ENCODE measurements around the gene DNM2.

DNM2 gene

DNA sequence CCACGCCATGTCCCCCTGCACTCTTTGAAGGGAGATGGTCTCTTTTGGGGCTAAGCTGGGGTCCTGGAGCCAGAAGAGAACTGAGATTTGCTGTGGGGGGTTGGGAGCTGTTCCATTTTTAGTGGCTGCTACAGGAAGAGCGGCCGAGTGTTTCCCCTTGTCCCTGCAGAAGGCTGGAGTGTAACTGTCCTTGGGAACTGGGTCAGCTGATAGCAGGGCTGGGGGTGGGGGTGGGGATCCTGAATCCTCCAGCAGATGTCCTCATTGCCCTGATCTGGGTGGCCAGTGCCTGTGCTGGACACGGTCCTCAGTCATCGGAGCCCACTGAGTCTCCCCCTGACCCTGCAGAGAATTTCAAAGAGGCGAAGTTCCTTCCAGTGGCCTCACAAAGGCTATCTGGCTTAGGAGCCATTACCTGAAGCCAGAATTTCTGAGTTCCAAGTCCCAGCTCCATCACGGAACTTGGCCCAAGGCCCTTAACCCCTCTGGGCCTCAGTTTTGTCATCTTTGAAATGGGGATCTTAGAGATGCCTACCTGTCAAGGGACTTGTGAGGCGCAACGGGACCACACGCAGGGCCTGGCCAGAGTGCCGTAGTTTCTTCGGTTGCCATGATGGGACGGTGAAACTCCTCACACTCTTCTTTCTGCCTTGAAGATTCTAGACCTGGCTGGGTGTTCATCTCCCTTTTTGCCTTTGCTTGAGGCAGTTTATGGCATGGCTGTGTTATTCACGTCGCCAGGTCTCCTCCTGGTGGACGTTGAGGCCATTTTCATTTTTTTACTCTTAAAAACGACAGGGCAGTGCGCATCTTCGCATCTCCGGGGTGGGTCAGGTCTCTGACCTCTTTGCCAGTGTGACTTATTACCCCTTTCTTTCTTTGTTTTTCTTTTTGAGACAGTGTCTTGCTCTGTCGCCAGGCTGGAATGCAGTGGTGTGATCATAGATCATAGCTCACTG is 51.9 kb downstream of the DNM2 start:
- Histone ChIP-seq H3K36me3 (ENCODE audit: control insufficient read depth, insufficient read depth, low read length) (peaks cover 4% of the 10 kb centered on the region), H3K4me3 (ENCODE audit: low read length) (no peak overlapping the region), H3K4me2 (ENCODE audit: low read length) (no peak overlapping the region), H4K5ac (ENCODE audit: low read length) (no peak overlapping the region), H3K18ac (ENCODE audit: low read length) (no peak overlapping the region), H3K27ac (ENCODE audit: low read depth, low read length) (no peak overlapping the region), H3K4ac (ENCODE audit: low read depth, low read length) (no peak overlapping the region), H2BK5ac (ENCODE audit: low read length) (no peak overlapping the region), H4K8ac (ENCODE audit: low read depth, low read length) (no peak overlapping the region), H3K56ac (ENCODE audit: low read length) (peak overlapping the region; percentile 49), H3K4me1 (ENCODE audit: control insufficient read depth, low read depth, low read length) (peaks cover 2% of the 10 kb centered on the region), H2BK15ac (replicated peaks; ENCODE audit: low read depth) (no peak overlapping the region), H3K27me3 (ENCODE audit: insufficient read depth, low read length, poor library complexity) (no peaks in the 10 kb centered on the region), H3K79me1 (ENCODE audit: low read length) (peaks cover 7% of the 10 kb centered on the region), H2BK120ac (ENCODE audit: low read depth, low read length) (no peak overlapping the region), H3K9ac (ENCODE audit: low read length) (peak overlapping the region; percentile 16), H2AK5ac (ENCODE audit: low read length) (no peak overlapping the region), H3K79me2 (ENCODE audit: control insufficient read depth, insufficient read depth, low read length) (no peaks in the 10 kb centered on the region), H3K23ac (ENCODE audit: low read length) (no peak overlapping the region)
- no CpG with 5 or more reads among the region's 21 CpGs for WGBS (ENCODE audit: extremely low coverage, insufficient coverage, low lambda C conversion rate)
- peak; percentile 54 for DNase-seq

DNA sequence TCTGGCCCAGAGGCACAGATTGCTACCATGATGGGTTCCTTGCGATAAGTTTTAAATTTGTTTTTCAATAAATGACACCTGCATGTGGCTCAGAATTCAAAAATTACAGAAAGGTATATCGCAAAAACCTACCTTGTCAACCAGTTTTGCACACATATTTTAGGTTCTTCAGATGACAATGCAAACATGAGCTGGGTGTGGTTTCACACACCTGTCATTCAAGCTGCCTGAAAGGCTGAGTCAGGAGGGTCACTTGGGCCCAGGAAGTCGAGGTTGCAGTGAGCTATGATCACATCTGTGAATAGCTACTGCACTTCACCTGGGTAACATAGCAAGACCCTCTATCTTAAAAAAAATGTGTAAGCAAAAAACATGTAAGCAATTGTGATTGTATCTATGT is 56.1 kb downstream of the DNM2 start:
- Histone ChIP-seq H3K36me3 (ENCODE audit: control insufficient read depth, insufficient read depth, low read length) (peaks cover 6% of the 10 kb centered on the region), H3K4me2 (ENCODE audit: low read length) (no peak overlapping the region), H3K4me3 (ENCODE audit: low read length) (no peak overlapping the region), H4K8ac (ENCODE audit: low read depth, low read length) (no peak overlapping the region), H3K27me3 (ENCODE audit: insufficient read depth, low read length, poor library complexity) (no peaks in the 10 kb centered on the region), H3K23ac (ENCODE audit: low read length) (no peak overlapping the region), H3K56ac (ENCODE audit: low read length) (no peak overlapping the region), H3K27ac (ENCODE audit: low read depth, low read length) (no peak overlapping the region), H3K79me2 (ENCODE audit: control insufficient read depth, insufficient read depth, low read length) (no peaks in the 10 kb centered on the region), H3K4ac (ENCODE audit: low read depth, low read length) (no peak overlapping the region), H3K4me1 (ENCODE audit: control insufficient read depth, low read depth, low read length) (peaks cover 2% of the 10 kb centered on the region), H2AK5ac (ENCODE audit: low read length) (no peak overlapping the region), H2BK120ac (ENCODE audit: low read depth, low read length) (no peak overlapping the region), H4K5ac (ENCODE audit: low read length) (no peak overlapping the region), H3K79me1 (ENCODE audit: low read length) (peaks cover 3% of the 10 kb centered on the region), H2BK15ac (replicated peaks; ENCODE audit: low read depth) (no peak overlapping the region), H3K9ac (ENCODE audit: low read length) (no peak overlapping the region), H2BK5ac (ENCODE audit: low read length) (no peak overlapping the region), H3K18ac (ENCODE audit: low read length) (no peak overlapping the region)
- peak; percentile 41 for DNase-seq
- no CpG with 5 or more reads among the region's 3 CpGs for WGBS (ENCODE audit: extremely low coverage, insufficient coverage, low lambda C conversion rate)

DNA sequence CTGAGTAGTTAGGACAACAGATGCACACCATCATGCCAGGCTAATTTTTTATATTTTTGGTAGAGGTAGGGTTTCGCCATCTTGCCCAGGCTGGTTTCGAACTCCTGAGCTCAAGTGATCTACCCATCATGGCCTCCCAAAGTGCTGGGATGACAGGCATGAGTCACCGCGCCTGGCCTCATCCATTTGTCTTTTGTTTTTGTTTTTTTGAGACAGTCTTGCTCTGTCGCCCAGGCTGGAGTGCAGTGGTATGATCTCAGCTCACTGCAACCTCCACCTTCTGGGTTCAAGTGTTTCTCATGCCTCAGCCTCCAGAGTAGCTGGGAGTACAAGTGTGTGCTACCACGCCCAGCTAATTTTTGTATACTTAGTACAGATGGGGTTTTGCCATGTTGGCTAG is 57.0 kb downstream of the DNM2 start:
- no peak overlapping the region for H3K18ac ChIP-seq (ENCODE audit: low read length)
- no peak overlapping the region for H3K4me3 ChIP-seq (ENCODE audit: low read length)
- H3K79me1 ChIP-seq (ENCODE audit: low read length) = peaks cover 2% of the 10 kb centered on the region
- H2BK120ac ChIP-seq (ENCODE audit: low read depth, low read length) = no peak overlapping the region
- no peak for DNase-seq
- H3K9ac ChIP-seq (ENCODE audit: low read length) = no peak overlapping the region
- no peak overlapping the region for H3K4ac ChIP-seq (ENCODE audit: low read depth, low read length)
- peaks cover 6% of the 10 kb centered on the region for H3K36me3 ChIP-seq (ENCODE audit: control insufficient read depth, insufficient read depth, low read length)
- H3K27ac ChIP-seq (ENCODE audit: low read depth, low read length) = no peak overlapping the region
- H3K56ac ChIP-seq (ENCODE audit: low read length) = no peak overlapping the region
- no peak overlapping the region for H4K8ac ChIP-seq (ENCODE audit: low read depth, low read length)
- no peak overlapping the region for H2BK5ac ChIP-seq (ENCODE audit: low read length)
- H3K27me3 ChIP-seq (ENCODE audit: insufficient read depth, low read length, poor library complexity) = no peaks in the 10 kb centered on the region
- H3K4me1 ChIP-seq (ENCODE audit: control insufficient read depth, low read depth, low read length) = no peaks in the 10 kb centered on the region
- no peak overlapping the region for H3K4me2 ChIP-seq (ENCODE audit: low read length)
- no CpG with 5 or more reads among the region's 6 CpGs for WGBS (ENCODE audit: extremely low coverage, insufficient coverage, low lambda C conversion rate)
- H2BK15ac ChIP-seq (replicated peaks; ENCODE audit: low read depth) = no peak overlapping the region
- no peaks in the 10 kb centered on the region for H3K79me2 ChIP-seq (ENCODE audit: control insufficient read depth, insufficient read depth, low read length)
- H4K5ac ChIP-seq (ENCODE audit: low read length) = no peak overlapping the region
- H3K23ac ChIP-seq (ENCODE audit: low read length) = no peak overlapping the region
- no peak overlapping the region for H2AK5ac ChIP-seq (ENCODE audit: low read length)

DNA sequence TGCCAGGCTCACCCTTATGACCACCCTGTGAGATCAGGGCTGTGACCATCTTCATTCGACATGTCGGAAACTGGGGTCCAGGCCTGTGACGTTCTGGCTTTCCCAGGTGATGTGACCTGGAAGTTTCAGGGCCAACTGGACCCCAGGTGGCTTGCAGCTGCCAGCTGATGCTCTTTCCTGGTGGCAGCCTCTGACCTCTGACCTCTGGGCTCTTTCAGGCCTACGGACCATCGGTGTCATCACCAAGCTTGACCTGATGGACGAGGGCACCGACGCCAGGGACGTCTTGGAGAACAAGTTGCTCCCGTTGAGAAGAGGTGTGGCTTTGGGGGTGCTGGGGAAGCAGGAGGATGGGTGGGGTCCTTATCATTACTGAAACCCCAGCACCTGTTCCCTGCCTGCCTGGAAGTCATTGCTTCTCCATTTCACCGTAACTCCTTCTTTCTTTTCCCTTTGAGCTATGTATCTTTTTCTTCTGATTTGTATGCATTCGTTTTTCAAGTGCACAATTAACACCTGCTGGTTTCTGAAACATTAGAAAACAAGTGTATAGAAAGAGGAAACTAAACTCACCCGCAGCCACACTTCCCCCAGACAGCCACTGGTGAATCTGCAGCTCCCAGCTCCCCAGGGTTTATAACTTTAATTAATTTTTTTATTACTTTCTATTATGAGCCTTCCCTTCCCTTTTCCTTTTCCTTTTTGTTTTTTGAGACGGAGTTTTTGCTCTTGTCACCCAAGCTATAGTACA is 59.2 kb downstream of the DNM2 start:
- peaks cover 10% of the 10 kb centered on the region for H3K36me3 ChIP-seq (ENCODE audit: control insufficient read depth, insufficient read depth, low read length)
- H3K4me1 ChIP-seq (ENCODE audit: control insufficient read depth, low read depth, low read length) = no peaks in the 10 kb centered on the region
- H4K5ac ChIP-seq (ENCODE audit: low read length) = no peak overlapping the region
- no peaks in the 10 kb centered on the region for H3K27me3 ChIP-seq (ENCODE audit: insufficient read depth, low read length, poor library complexity)
- H3K56ac ChIP-seq (ENCODE audit: low read length) = no peak overlapping the region
- H2BK15ac ChIP-seq (replicated peaks; ENCODE audit: low read depth) = no peak overlapping the region
- no peak overlapping the region for H3K4ac ChIP-seq (ENCODE audit: low read depth, low read length)
- DNase-seq = no peak
- H2AK5ac ChIP-seq (ENCODE audit: low read length) = no peak overlapping the region
- no peak overlapping the region for H3K18ac ChIP-seq (ENCODE audit: low read length)
- H3K4me3 ChIP-seq (ENCODE audit: low read length) = no peak overlapping the region
- H3K27ac ChIP-seq (ENCODE audit: low read depth, low read length) = no peak overlapping the region
- no CpG with 5 or more reads among the region's 14 CpGs for WGBS (ENCODE audit: extremely low coverage, insufficient coverage, low lambda C conversion rate)
- no peaks in the 10 kb centered on the region for H3K79me1 ChIP-seq (ENCODE audit: low read length)
- no peak overlapping the region for H3K9ac ChIP-seq (ENCODE audit: low read length)
- no peak overlapping the region for H3K4me2 ChIP-seq (ENCODE audit: low read length)
- no peak overlapping the region for H2BK5ac ChIP-seq (ENCODE audit: low read length)
- H3K23ac ChIP-seq (ENCODE audit: low read length) = no peak overlapping the region
- H4K8ac ChIP-seq (ENCODE audit: low read depth, low read length) = no peak overlapping the region
- no peaks in the 10 kb centered on the region for H3K79me2 ChIP-seq (ENCODE audit: control insufficient read depth, insufficient read depth, low read length)
- no peak overlapping the region for H2BK120ac ChIP-seq (ENCODE audit: low read depth, low read length)

DNA sequence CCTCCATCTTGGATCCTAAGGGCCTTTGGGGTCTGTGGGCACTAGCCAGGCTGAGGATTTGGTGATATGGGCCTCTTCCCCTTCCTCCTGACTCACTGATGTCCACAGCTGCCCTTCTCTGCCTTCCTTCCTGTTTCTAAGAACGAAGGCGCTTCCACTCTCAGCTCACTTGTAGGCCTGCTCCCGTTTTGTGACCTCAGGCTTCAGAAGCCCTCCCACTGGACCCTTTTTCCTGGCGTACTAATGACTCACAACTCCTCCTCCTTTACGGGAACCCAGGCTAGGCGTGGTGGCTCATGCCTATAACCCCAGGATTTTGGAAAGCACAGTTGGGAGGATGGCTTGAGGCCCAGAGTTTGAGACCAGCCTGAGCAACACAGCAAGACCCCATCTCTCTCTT is 62.5 kb downstream of the DNM2 start:
- Histone ChIP-seq H3K36me3 (ENCODE audit: control insufficient read depth, insufficient read depth, low read length) (peaks cover 12% of the 10 kb centered on the region), H3K56ac (ENCODE audit: low read length) (no peak overlapping the region), H3K18ac (ENCODE audit: low read length) (no peak overlapping the region), H3K4me3 (ENCODE audit: low read length) (no peak overlapping the region), H3K4me1 (ENCODE audit: control insufficient read depth, low read depth, low read length) (no peaks in the 10 kb centered on the region), H3K27me3 (ENCODE audit: insufficient read depth, low read length, poor library complexity) (no peaks in the 10 kb centered on the region), H2BK5ac (ENCODE audit: low read length) (no peak overlapping the region), H2BK120ac (ENCODE audit: low read depth, low read length) (no peak overlapping the region), H2AK5ac (ENCODE audit: low read length) (no peak overlapping the region), H3K4me2 (ENCODE audit: low read length) (no peak overlapping the region), H3K9ac (ENCODE audit: low read length) (no peak overlapping the region), H3K79me1 (ENCODE audit: low read length) (no peaks in the 10 kb centered on the region), H3K79me2 (ENCODE audit: control insufficient read depth, insufficient read depth, low read length) (no peaks in the 10 kb centered on the region), H4K8ac (ENCODE audit: low read depth, low read length) (no peak overlapping the region), H3K27ac (ENCODE audit: low read depth, low read length) (no peak overlapping the region), H2BK15ac (replicated peaks; ENCODE audit: low read depth) (no peak overlapping the region), H3K23ac (ENCODE audit: low read length) (no peak overlapping the region), H4K5ac (ENCODE audit: low read length) (no peak overlapping the region), H3K4ac (ENCODE audit: low read depth, low read length) (no peak overlapping the region)
- WGBS (ENCODE audit: extremely low coverage, insufficient coverage, low lambda C conversion rate) = no CpG with 5 or more reads among the region's 6 CpGs
- no peak for DNase-seq

Data from mesendoderm (in vitro differentiated cells).